Liver (tissue), 3 donors: ENCODE results near the gene TRIM14.

Experiments
- EGR1 ChIP-seq, 2 donors: IDR thresholded peaks; 2 replicates each; pipeline ENCODE4 v1.6.1; 2016 to 2018; ENCODE audit warnings: antibody characterized with exemption in 2 of 2, low read depth in 2 of 2
- GABPA ChIP-seq, 2 donors: IDR thresholded peaks in 1 of 2; conservative IDR thresholded peaks in 1 of 2; 2 replicates each; pipeline ENCODE4 v1.6.1; 2016; ENCODE audit warnings: antibody characterized with exemption in 2 of 2, mild to moderate bottlenecking in 1 of 2, moderate library complexity in 1 of 2
- TAF1 ChIP-seq: conservative IDR thresholded peaks from 2 replicates; pipeline ENCODE4 v1.6.1; 2016; ENCODE audit warnings: antibody characterized with exemption, mild to moderate bottlenecking
- TF ChIP-seq, protein P1 (sequence below): fragments of 150-350 bp; IDR thresholded peaks from 2 replicates; pipeline ENCODE4 v1.5.1; 2017; ENCODE audit warnings: improper control_type of control experiment, low read depth, low read length; ENCODE audit not compliant: missing input control
- TF ChIP-seq, protein P2 (sequence below): IDR thresholded peaks from 2 replicates; pipeline ENCODE4 v1.6.1; 2016; ENCODE audit warnings: antibody characterized with exemption
- donor health status: healthy.
- donor health status: healthy.

DNA sequence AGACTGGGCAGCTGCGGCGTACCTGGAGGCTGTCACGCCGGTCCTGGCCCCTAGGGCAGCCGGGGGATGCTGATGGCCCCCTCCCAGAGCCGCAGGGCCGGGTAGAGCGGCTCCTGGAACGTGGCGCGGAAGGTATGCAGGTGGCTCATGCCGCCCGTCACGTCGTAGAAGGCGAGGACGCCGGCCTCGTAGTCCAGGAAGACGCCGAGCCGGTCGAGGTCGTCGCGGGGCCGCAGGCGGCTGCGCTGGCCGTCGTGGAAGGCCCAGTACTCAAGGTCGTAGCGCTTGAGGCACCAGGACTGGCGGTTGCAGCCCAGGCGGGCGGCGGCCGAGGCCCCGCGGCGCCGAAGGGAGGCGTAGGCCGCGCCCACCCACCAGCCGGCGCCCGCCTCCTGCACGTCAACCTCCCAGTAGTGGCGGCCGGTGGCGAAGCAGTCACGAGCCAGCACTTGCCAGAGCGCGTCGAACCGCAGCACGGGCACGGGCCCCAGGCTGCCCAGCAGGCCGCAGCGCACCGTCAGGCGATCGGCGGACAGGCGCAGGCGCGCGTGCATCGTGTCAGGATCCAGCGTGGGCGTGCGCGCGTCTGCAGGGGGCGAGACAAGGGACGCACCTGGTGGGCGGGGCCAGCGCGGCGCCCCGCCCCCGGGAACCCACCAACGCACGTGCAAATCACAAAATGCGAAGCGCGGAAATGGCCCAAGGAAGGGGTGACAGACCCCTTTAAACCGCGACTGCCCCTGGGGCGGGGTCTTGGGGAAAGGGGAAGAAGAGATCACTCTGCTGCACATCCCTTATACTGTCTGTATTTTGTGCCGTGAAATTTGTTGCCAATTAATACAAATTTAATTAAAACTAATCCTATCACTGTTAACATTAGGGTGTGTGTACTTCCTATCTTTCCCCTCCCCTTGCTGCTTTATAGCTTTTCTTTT, 31.3 kb downstream of the TRIM14 start:
- TF ChIP-seq, protein P1, sequence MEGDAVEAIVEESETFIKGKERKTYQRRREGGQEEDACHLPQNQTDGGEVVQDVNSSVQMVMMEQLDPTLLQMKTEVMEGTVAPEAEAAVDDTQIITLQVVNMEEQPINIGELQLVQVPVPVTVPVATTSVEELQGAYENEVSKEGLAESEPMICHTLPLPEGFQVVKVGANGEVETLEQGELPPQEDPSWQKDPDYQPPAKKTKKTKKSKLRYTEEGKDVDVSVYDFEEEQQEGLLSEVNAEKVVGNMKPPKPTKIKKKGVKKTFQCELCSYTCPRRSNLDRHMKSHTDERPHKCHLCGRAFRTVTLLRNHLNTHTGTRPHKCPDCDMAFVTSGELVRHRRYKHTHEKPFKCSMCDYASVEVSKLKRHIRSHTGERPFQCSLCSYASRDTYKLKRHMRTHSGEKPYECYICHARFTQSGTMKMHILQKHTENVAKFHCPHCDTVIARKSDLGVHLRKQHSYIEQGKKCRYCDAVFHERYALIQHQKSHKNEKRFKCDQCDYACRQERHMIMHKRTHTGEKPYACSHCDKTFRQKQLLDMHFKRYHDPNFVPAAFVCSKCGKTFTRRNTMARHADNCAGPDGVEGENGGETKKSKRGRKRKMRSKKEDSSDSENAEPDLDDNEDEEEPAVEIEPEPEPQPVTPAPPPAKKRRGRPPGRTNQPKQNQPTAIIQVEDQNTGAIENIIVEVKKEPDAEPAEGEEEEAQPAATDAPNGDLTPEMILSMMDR: no peak
- TF ChIP-seq EGR1 (IDR thresholded peaks at IDR 0.05; ENCODE audit: low read depth in 2 of 2) (no peak), GABPA (IDR thresholded peaks at IDR 0.05 in 1 of 2, conservative IDR thresholded peaks at IDR 0.05 in 1 of 2) (no peak), TAF1 (no peak)
- TF ChIP-seq, protein P2, sequence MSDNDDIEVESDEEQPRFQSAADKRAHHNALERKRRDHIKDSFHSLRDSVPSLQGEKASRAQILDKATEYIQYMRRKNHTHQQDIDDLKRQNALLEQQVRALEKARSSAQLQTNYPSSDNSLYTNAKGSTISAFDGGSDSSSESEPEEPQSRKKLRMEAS: no peak
